Astrocyte of the cerebellum (primary cell): ENCODE data around the gene HSPB6.
"Not testable (repeated sequence)": the region's sequence is repeated elsewhere in the genome, so short reads cannot be mapped to it uniquely, and the experiment has no call there.

Experiments used
- DNase-seq: peaks from one replicate; pipeline ENCODE4 v3.0.0-alpha.2; 2011; ENCODE audit warnings: low read depth
- H3K4me3 ChIP-seq: 2 replicates; pipeline ENCODE4 v1.5.1; 2011; ENCODE audit warnings: mild to moderate bottlenecking, low read depth, low read length, moderate library complexity
- in situ Hi-C: cut with HindIII; loops from 2 replicates; pipeline ENCODE4 v1.10.0; 2017; ENCODE audit warnings: low sequenced_read_pairs
- TF ChIP-seq, protein P1 (sequence below): IDR thresholded peaks from 2 replicates; pipeline ENCODE4 v1.5.1; 2012; ENCODE audit warnings: low read length, low read depth, moderate library complexity, mild to moderate bottlenecking; ENCODE audit errors: missing control alignments

The HSPB6 gene

DNA sequence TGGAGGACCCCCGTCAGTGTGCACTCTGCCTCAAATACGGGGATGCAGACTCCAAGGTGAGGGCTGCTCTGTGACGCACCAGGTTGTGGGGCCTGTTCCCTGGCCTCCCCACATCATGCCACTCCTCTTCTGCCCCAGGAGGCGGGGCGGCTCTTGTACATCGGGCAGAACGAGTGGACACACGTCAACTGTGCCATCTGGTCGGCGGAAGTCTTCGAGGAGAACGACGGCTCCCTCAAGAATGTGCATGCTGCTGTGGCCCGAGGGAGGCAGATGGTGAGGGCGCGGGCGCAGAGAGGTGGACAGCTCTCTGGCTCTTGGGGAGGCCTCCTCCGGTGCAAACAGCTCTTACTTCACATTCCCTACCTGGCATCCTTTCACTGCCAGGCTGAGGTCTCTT lies 27.8 kb downstream of the HSPB6 start:
- DNase-seq, result no peak
- no peak overlapping the region for H3K4me3 ChIP-seq
- TF ChIP-seq, protein P1, sequence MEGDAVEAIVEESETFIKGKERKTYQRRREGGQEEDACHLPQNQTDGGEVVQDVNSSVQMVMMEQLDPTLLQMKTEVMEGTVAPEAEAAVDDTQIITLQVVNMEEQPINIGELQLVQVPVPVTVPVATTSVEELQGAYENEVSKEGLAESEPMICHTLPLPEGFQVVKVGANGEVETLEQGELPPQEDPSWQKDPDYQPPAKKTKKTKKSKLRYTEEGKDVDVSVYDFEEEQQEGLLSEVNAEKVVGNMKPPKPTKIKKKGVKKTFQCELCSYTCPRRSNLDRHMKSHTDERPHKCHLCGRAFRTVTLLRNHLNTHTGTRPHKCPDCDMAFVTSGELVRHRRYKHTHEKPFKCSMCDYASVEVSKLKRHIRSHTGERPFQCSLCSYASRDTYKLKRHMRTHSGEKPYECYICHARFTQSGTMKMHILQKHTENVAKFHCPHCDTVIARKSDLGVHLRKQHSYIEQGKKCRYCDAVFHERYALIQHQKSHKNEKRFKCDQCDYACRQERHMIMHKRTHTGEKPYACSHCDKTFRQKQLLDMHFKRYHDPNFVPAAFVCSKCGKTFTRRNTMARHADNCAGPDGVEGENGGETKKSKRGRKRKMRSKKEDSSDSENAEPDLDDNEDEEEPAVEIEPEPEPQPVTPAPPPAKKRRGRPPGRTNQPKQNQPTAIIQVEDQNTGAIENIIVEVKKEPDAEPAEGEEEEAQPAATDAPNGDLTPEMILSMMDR, result no peak
- in situ Hi-C loops, result no loop called here

DNA sequence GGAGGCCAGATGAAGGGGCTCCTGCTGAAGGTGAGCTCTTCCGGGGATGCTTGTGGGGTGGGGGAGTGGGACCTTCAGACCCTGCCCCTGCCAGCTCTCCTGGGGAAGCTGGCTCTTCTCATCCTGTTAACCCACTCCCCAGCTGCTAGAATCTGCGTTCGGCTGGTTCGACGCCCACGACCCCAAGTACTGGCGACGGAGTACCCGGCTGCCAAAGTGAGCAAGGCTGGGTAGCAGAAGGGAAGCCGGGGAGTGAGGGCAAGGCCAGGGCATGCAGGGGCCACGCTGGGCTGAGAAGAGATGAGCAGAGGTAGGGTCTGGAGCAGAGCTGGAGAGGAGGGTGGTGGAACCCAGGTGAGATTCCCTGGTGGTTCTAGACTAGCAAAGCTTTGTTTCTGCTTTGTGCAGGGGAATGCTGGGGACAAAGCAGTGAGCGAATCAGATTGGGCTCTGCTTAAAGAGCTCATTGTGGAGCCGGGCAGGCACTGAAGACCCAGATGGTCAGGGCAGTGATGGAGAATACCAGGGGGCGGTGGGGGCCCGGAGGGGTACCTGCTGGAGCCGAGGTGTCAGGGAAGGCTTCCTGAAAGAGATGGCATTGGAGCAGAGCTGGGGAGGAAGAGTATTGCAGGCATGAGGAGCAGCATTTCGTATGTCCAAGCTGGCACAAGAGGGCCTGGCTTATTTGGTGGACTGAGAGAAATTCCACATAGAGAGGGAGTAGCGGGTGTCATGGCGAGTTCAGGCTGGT lies 28.7 kb downstream of the HSPB6 start:
- in situ Hi-C loops, result no loop called here
- TF ChIP-seq, protein P1, result no peak
- no peak for DNase-seq
- no peak overlapping the region for H3K4me3 ChIP-seq

DNA sequence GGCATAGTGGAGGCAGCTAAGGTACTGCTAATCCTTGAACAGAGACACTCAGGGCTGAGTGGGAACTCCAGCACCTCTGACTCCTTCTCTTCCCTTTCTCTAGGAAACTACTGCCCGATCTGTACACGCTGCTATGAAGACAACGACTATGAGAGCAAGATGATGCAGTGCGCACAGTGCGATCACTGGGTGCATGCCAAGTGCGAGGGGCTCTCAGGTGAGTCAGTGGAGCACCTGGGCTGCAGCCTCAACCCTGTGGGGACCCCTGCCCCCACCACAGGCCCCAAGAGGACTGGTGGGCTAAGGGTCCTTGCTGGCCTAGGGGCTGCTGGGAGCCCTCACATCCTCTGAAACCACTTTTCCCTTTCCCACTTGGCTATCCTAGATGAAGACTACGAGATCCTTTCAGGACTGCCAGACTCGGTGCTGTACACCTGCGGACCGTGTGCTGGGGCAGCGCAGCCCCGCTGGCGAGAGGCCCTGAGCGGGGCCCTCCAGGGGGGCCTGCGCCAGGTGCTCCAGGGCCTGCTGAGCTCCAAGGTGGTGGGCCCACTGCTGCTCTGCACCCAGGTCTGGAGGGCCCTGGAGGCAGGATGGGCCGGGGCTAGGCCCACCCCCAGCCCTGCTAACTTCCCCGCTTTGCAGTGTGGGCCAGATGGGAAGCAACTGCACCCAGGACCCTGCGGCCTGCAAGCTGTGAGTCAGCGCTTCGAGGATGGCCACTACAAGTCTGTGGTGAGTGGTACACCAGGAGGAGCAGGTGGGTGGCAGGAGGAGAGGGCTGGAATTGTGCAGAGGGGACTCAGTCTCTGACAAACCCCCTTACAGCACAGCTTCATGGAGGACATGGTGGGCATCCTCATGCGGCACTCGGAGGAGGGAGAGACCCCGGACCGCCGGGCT lies 29.5 kb downstream of the HSPB6 start:
- no peak overlapping the region for H3K4me3 ChIP-seq
- TF ChIP-seq, protein P1, result no peak
- DNase-seq, result no peak
- in situ Hi-C loops, result no loop called here

DNA sequence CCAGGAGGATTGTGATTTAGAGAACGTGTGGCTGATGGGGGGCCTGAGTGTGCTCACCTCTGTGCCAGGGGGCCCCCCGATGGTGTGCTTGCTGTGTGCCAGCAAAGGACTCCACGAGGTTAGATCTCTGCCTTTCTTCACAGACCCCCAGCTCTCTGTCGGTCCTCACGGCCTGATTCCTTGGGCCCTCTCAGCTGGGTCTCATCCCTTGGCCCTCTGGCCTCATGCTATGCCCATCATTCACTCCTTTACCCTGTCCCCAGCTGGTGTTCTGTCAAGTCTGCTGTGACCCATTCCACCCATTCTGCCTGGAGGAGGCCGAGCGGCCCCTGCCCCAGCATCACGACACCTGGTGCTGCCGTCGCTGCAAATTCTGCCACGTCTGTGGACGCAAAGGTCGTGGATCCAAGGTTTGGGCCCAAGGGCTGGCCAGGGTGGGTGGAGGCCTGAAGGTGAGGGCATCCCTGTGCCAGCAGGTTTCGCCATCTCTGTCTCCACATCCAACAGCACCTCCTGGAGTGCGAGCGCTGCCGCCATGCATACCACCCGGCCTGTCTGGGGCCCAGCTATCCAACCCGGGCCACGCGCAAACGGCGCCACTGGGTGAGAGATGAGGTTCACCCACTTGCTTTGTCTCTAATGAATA lies 31.5 kb downstream of the HSPB6 start:
- in situ Hi-C loops, result no loop called here
- TF ChIP-seq, protein P1, result no peak
- no peak for DNase-seq
- no peak overlapping the region for H3K4me3 ChIP-seq

DNA sequence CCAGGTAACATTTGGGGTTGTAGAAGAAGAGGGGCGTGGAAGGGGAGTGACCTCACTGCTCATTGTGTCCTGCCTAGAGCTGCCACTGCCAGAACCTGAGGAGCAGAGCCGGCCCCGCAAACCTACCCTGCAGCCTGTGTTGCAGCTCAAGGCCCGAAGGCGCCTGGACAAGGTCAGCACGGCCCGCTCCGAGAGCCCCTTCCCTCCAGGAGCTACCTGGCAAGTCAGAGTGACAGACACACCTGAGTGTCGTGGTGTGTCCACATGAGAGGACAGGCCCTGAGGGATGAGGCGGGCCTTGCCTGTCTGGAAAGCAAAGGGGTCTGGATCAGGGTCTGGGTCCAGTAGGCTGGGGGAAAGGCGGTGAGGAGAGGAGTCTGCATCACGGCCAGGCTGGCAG lies 32.3 kb downstream of the HSPB6 start:
- in situ Hi-C loops, result no loop called here
- no peak for DNase-seq
- H3K4me3 ChIP-seq, result no peak overlapping the region
- TF ChIP-seq, protein P1, result no peak

DNA sequence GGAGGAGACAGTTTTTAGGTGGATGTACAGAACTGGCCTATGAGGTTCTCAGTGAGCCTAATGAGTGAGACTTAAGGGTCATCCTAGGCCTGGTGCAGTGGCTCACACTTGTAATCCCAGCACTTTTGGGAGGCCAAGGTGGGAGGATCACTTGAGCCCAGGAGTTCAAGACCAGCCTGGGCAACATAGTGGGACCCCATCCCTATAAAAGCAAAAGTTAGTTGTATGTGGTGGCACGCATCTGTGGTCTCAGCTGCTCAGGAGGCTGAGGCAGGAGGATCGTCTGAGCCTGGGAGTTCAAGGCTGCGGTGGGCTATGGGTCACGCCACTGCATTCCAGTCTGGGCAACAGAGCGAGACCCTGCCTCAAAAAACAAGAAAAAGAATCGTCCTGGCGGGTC lies 32.7 kb downstream of the HSPB6 start:
- DNase-seq, H3K4me3 ChIP-seq, in situ Hi-C loops: not testable (repeated sequence)

DNA sequence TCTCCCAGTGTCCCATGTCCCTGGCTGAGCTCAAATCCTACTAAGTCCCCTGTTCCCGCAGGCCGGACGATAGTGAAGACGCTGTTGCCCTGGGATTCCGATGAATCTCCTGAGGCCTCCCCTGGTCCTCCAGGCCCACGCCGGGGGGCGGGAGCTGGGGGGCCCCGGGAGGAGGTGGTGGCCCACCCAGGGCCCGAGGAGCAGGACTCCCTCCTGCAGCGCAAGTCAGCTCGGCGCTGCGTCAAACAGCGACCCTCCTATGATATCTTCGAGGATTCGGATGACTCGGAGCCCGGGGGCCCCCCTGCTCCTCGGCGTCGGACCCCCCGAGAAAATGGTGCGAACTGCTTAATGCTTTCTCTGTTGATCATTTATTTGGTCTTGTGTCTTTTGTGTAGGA lies 33.2 kb downstream of the HSPB6 start:
- TF ChIP-seq, protein P1, result no peak
- H3K4me3 ChIP-seq, result no peak overlapping the region
- DNase-seq, result no peak
- in situ Hi-C loops, result no loop called here
